Heart left ventricle (tissue), 13 donors: ENCODE measurements around the gene GOLGA6B.
"Not testable (repeated sequence)": the region's sequence is repeated elsewhere in the genome, so short reads cannot be mapped to it uniquely, and the experiment has no call there.

Experiments used
- CTCF ChIP-seq, 12 donors: fragments of 200-600 bp; sonication (generic) in 4 of 12; IDR thresholded peaks; one replicate each; pipeline versions ENCODE4 v1.5.0 to v1.8.0; 2018 to 2022; ENCODE audit warnings: antibody characterized with exemption in 12 of 12, mild to moderate bottlenecking in 5 of 12
- POLR2A ChIP-seq, 2 donors: fragments of 450-650 bp; IDR thresholded peaks; one replicate each; pipeline ENCODE4 v1.6.1; 2017; ENCODE audit warnings: antibody characterized with exemption in 2 of 2, mild to moderate bottlenecking in 2 of 2, moderate library complexity in 2 of 2
- donor health status: ischemic (EF 13 %, LVEDD 7.1; RV severe dilation, severe dysfunction).
- donor health status: DM: no; HTN: yes; CAD: no.
- donor health status: DM: no; HTN: no; CAD: no.
- donor health status: ischemic (EF 25% LVEDD 6.9; RV normal size, moderate dysfunction).
- donor health status: ischemic (EF 25% LVEDD 5.7; RV mildly dilated, moderate dysfunction).
- donor health status: ischemic (EF 35%, LVEDD 5.7; RV mildly dilated, moderate dysfunction).
- donor health status: nonischemic (EF 11% LVEDD 7.7; RV severe dilation, severe dysfunction).
- donor health status: DM: yes; HTN: yes; CAD: no.
- donor health status: PGD.
- donor health status: ischemic (EF 29% LVEDD 5.4; RV normal size, mild dysfunction).
- donor health status: nonischemic (EF 23%, LVEDD 6.1; RV moderate dilation, normal function).

GRCh38 chr15:72663931-72664330 is 9.4 kb downstream of the GOLGA6B start:
- not testable (repeated sequence) for TF ChIP-seq POLR2A, CTCF (IDR thresholded peaks at IDR 0.05)
